MCF 10A (cell line): ENCODE results near the gene NTN1. TPM values are rescaled to one million over a fixed set of nuclear protein-coding genes. Genes with fewer than 3 reads are reported as not detected.

Experiments used
- BruUV-seq: library from RNA; stranded (reverse); fragments of 400-500 nt; replicated peaks from 2 replicates; lab custom pipeline; 2021; lab: Mats Ljungman, UMichigan
- CTCF ChIA-PET: fragments of 300-600 bp; sonication (Branson Sonifier 250); formaldehyde crosslinking; extraction: SDS; loops from one replicate; lab custom pipeline; 2021; ENCODE audit warnings: antibody characterized with exemption, inconsistent platforms; lab: Yijun Ruan, JAX
- POLR2A ChIA-PET: fragments of 300-600, 350-650 bp; sonication (Branson Sonifier 250); formaldehyde crosslinking; extraction: SDS; loops from one replicate; lab custom pipeline; 2020; ENCODE audit warnings: antibody characterized with exemption, inconsistent platforms; lab: Yijun Ruan, JAX
- DNase-seq: peaks from one replicate; pipeline ENCODE4 v3.0.0-alpha.2; 2018; ENCODE audit not compliant: unreplicated experiment
- H3K27ac Mint-ChIP-seq: one replicate; pipeline ENCODE4 v1.8.0; 2022; ENCODE audit warnings: mild to moderate bottlenecking, low read depth, mixed read lengths; ENCODE audit not compliant: unreplicated experiment
- H3K27me3 Mint-ChIP-seq: one replicate; pipeline ENCODE4 v1.8.0; 2022; ENCODE audit warnings: mixed read lengths; ENCODE audit not compliant: insufficient read depth, unreplicated experiment
- H3K36me3 Mint-ChIP-seq: one replicate; pipeline ENCODE4 v1.8.0; 2022; ENCODE audit warnings: mild to moderate bottlenecking, moderate library complexity, mixed read lengths; ENCODE audit not compliant: insufficient read depth, unreplicated experiment
- H3K4me1 Mint-ChIP-seq: one replicate; pipeline ENCODE4 v1.8.0; 2022; ENCODE audit warnings: mixed read lengths; ENCODE audit not compliant: insufficient read depth, unreplicated experiment
- H3K4me3 Mint-ChIP-seq: one replicate; pipeline ENCODE4 v1.8.0; 2022; ENCODE audit warnings: mild to moderate bottlenecking, moderate library complexity, mixed read lengths; ENCODE audit not compliant: unreplicated experiment
- H3K9me3 Mint-ChIP-seq: one replicate; pipeline ENCODE4 v1.8.0; 2022; ENCODE audit warnings: mixed read lengths; ENCODE audit not compliant: unreplicated experiment
- CTCF ChIP-seq: fragments of 200-600 bp; IDR thresholded peaks from one replicate; pipeline ENCODE4 v1.8.0; 2022; ENCODE audit warnings: antibody characterized with exemption, mild to moderate bottlenecking; ENCODE audit not compliant: unreplicated experiment
- intact Hi-C: fragments of 100-400 bp; cut with micrococcal nuclease; formaldehyde crosslinking; loops from 2 replicates; pipeline ENCODE4 v1.14.1; 2022
- total RNA-seq: library from RNA; stranded (reverse); gene quantifications from 2 replicates; pipeline ENCODE4 v1.2.3, GENCODE V29; 2022

NTN1 gene
- total RNA-seq, 1 experiment from 2014 or later, result 0.23 TPM

- no peak for DNase-seq
- intact Hi-C loops, result no loop called here
- ChIA-PET POLR2A (no interaction called here), CTCF (interaction anchor here (0.8 kb wide), 1 partner anchor 10 kb away, joined by 3 read pairs; no protein-coding TSS in a partner anchor)
- TF ChIP-seq CTCF, result no peak
- H3K9me3 Mint-ChIP-seq, result peaks cover 18% of the 10 kb centered on the region
- no peaks in the 10 kb centered on the region for H3K27me3 Mint-ChIP-seq
- H3K4me3 Mint-ChIP-seq, result no peak overlapping the region
- no TSS peak for BruUV-seq
- H3K4me1 Mint-ChIP-seq, result peaks cover 7% of the 10 kb centered on the region
- H3K27ac Mint-ChIP-seq, result no peak overlapping the region
- H3K36me3 Mint-ChIP-seq, result no peaks in the 10 kb centered on the region
Observed at GRCh38 chr17:9219631-9220397, 198.5 kb downstream of the NTN1 start.

- BruUV-seq, result no TSS peak
- intact Hi-C loops, result no loop called here
- no peaks in the 10 kb centered on the region for H3K27me3 Mint-ChIP-seq
- peaks cover 7% of the 10 kb centered on the region for H3K4me1 Mint-ChIP-seq
- H3K4me3 Mint-ChIP-seq, result no peak overlapping the region
- H3K27ac Mint-ChIP-seq, result no peak overlapping the region
- POLR2A ChIA-PET, result no interaction called here
- no peak for TF ChIP-seq CTCF
- DNase-seq, result no peak
- H3K36me3 Mint-ChIP-seq, result no peaks in the 10 kb centered on the region
- CTCF ChIA-PET, result no interaction called here
- peaks cover 17% of the 10 kb centered on the region for H3K9me3 Mint-ChIP-seq
Observed at GRCh38 chr17:9220398-9221146, 199.3 kb downstream of the NTN1 start.

GRCh38 chr17:9221147-9221921, 200.0 kb downstream of the NTN1 start:
- peaks cover 7% of the 10 kb centered on the region for H3K4me1 Mint-ChIP-seq
- no peak for TF ChIP-seq CTCF
- H3K4me3 Mint-ChIP-seq, result no peak overlapping the region
- no peak for DNase-seq
- H3K36me3 Mint-ChIP-seq, result no peaks in the 10 kb centered on the region
- no TSS peak for BruUV-seq
- H3K27me3 Mint-ChIP-seq, result no peaks in the 10 kb centered on the region
- peaks cover 9% of the 10 kb centered on the region for H3K9me3 Mint-ChIP-seq
- no peak overlapping the region for H3K27ac Mint-ChIP-seq
- CTCF ChIA-PET, result interaction anchor here (0.5 to 0.8 kb wide), 2 partner anchors 9 to 164 kb away, joined by 3 to 4 read pairs; no protein-coding TSS in a partner anchor
- POLR2A ChIA-PET, result no interaction called here
- intact Hi-C loops, result no loop called here

- Mint-ChIP-seq H3K4me3 (no peak overlapping the region), H3K9me3 (peaks cover 5% of the 10 kb centered on the region), H3K27me3 (no peaks in the 10 kb centered on the region), H3K36me3 (no peaks in the 10 kb centered on the region), H3K27ac (no peak overlapping the region), H3K4me1 (peaks cover 6% of the 10 kb centered on the region)
- CTCF ChIA-PET, result interaction anchor here (0.8 kb wide), 1 partner anchor 8 kb away, joined by 3 read pairs; no protein-coding TSS in a partner anchor
- DNase-seq, result no peak
- no TSS peak for BruUV-seq
- no peak for TF ChIP-seq CTCF
- intact Hi-C loops, result no loop called here
- POLR2A ChIA-PET, result no interaction called here
Observed at GRCh38 chr17:9221922-9222180, 200.5 kb downstream of the NTN1 start.
